H1 (cell line): Measurements from ENCODE around the gene MYL11. TPM values are rescaled to one million over a fixed set of nuclear protein-coding genes. Genes with fewer than 3 reads are reported as not detected.

Source experiments
- CTCF ChIP-seq, 3 experiments: IDR thresholded peaks; 1 replicate in 2 of 3; 2 replicates in 1 of 3; pipeline versions ENCODE4 v1.5.1 to v1.6.1; 2011; ENCODE audit warnings: low read length in 3 of 3, mild to moderate bottlenecking in 3 of 3, inconsistent platforms in 2 of 3, low read depth in 1 of 3, moderate library complexity in 1 of 3; ENCODE audit not compliant: insufficient read depth in 1 of 3; ENCODE audit errors: control extremely low read depth in 1 of 3
- FOSL1 ChIP-seq: IDR thresholded peaks from 2 replicates; pipeline ENCODE4 v1.6.1; 2011; ENCODE audit warnings: mild to moderate bottlenecking, low read depth, low read length, moderate library complexity; ENCODE audit not compliant: insufficient read depth
- GABPA ChIP-seq: IDR thresholded peaks from 2 replicates; pipeline ENCODE4 v1.6.1; 2011; ENCODE audit warnings: mild to moderate bottlenecking, low read length, moderate library complexity, borderline replicate concordance; ENCODE audit not compliant: insufficient read depth
- KDM4A ChIP-seq: IDR thresholded peaks from one replicate; pipeline ENCODE4 v1.7.1; 2012; ENCODE audit warnings: low read depth, mild to moderate bottlenecking, moderate library complexity, low read length, inconsistent platforms; ENCODE audit not compliant: severe bottlenecking
- MAX ChIP-seq: IDR thresholded peaks from 2 replicates; pipeline ENCODE4 v1.6.1; 2012; ENCODE audit warnings: inconsistent platforms
- NRF1 ChIP-seq: IDR thresholded peaks from 2 replicates; pipeline ENCODE4 v1.6.1; 2011; ENCODE audit warnings: mild to moderate bottlenecking, low read depth, low read length, improper control_type of control experiment
- PHF8 ChIP-seq: fragments of 200-600 bp; sonication (generic); conservative IDR thresholded peaks from 2 replicates; pipeline ENCODE4 v1.7.1; 2012; ENCODE audit warnings: low read depth, mild to moderate bottlenecking, inconsistent platforms, low read length, moderate library complexity
- POLR2A ChIP-seq, 2 experiments: IDR thresholded peaks; 1 replicate in 1 of 2; 2 replicates in 1 of 2; pipeline ENCODE4 v1.6.1; 2011; ENCODE audit warnings: low read depth in 2 of 2, low read length in 2 of 2, mild to moderate bottlenecking in 2 of 2; ENCODE audit errors: control extremely low read depth in 1 of 2
- RAD21 ChIP-seq, 2 experiments: IDR thresholded peaks in 1 of 2; conservative IDR thresholded peaks in 1 of 2; 2 replicates each; pipeline ENCODE4 v1.6.1; 2011; ENCODE audit warnings: low read depth in 2 of 2, low read length in 2 of 2, improper control_type of control experiment in 1 of 2, inconsistent platforms in 1 of 2, mild to moderate bottlenecking in 1 of 2, moderate library complexity in 1 of 2
- RXRA ChIP-seq: IDR thresholded peaks from 2 replicates; pipeline ENCODE4 v1.6.1; 2011; ENCODE audit warnings: low read depth, mild to moderate bottlenecking, low read length, moderate library complexity; ENCODE audit not compliant: insufficient read depth
- SP1 ChIP-seq: IDR thresholded peaks from 2 replicates; pipeline ENCODE4 v1.6.1; 2011; ENCODE audit warnings: low read depth, low read length
- TAF1 ChIP-seq: IDR thresholded peaks from 2 replicates; pipeline ENCODE4 v1.6.1; 2011; ENCODE audit warnings: mild to moderate bottlenecking, low read depth, low read length
- TBP ChIP-seq: IDR thresholded peaks from 2 replicates; pipeline ENCODE4 v1.6.1; 2011; ENCODE audit warnings: low read depth, low read length, improper control_type of control experiment
- USF2 ChIP-seq: IDR thresholded peaks from 2 replicates; pipeline ENCODE4 v1.6.1; 2011; ENCODE audit warnings: low read length, improper control_type of control experiment
- ZNF274 ChIP-seq: IDR thresholded peaks from 2 replicates; pipeline ENCODE4 v1.7.0; 2012; ENCODE audit warnings: low read length, borderline replicate concordance; ENCODE audit errors: extremely low read depth
- polyA plus RNA-seq, 7 experiments: library from polyadenylated mRNA; depleted of rRNA in 3 of 7; stranded (reverse) in 5 of 7; unstranded in 2 of 7; fragments of >200 nt in 5 of 7; fragments of 200-250 nt in 2 of 7; gene quantifications; 1 replicate in 5 of 7; 2 replicates in 1 of 7; 4 replicates in 1 of 7; pipeline versions ENCODE4 v1.2.1 to v1.2.3, GENCODE V29; 2011 to 2013; ENCODE audit warnings: missing spikeins in 2 of 7, mixed read lengths in 2 of 7
- total RNA-seq: library from RNA; stranded (reverse); fragmentation: NEBNext Ultra II Directional; extraction: Animal tissue kit (Norgen Biotek cat#: 25700); gene quantifications from 2 replicates; pipeline ENCODE4 v1.2.1, GENCODE V29; 2021

Gene MYL11
- total and polyA plus RNA-seq, 2 of the 8 experiments (the other 6 are each of a cell fraction or from before 2014, with no cell fraction given) = 1.2 to 1.4 TPM

- TF ChIP-seq KDM4A (peak; percentile 73), RAD21 (IDR thresholded peaks at IDR 0.05 in 1 of 2, conservative IDR thresholded peaks at IDR 0.05 in 1 of 2; ENCODE audit: low read depth in 2 of 2, low read length in 2 of 2) (peak; percentile 10 to 45; a peak in 2 of 4 replicates), TBP (peak; percentile 63), PHF8 (peak; percentile 64; the same call in 1 of the 2 replicates), GABPA (peak; percentile 79; the same call in 1 of the 2 replicates), MAX (peak; percentile 84), TAF1 (peak; percentile 62), ZNF274 (no peak), RXRA (no peak), SP1 (peak; percentile 64), NRF1 (0 out of 2 replicates have a peak, but pooled peaks have one; percentile 1), POLR2A (IDR thresholded peaks at IDR 0.05; ENCODE audit: control extremely low read depth in 1 of 2, low read depth in 2 of 2, low read length in 2 of 2) (peak in 1 of 2 experiments; percentile 73; a peak in 2 of 3 replicates), FOSL1 (no peak), USF2 (no peak), CTCF (IDR thresholded peaks at IDR 0.05; ENCODE audit: control extremely low read depth in 1 of 3, insufficient read depth in 1 of 3, low read depth in 1 of 3, low read length in 3 of 3) (peak; percentile 43 to 69 (median 49))
These were observed 20.8 kb downstream of the MYL11 start, which contains the start of gene ZNF48 (continued) for GRCh38 chr16:30395155-30395991.
